SU-DHL-6 (cell line): ENCODE results near the gene RBMS3.

Source experiments
- H2AFZ ChIP-seq: fragments of 200-600 bp; sonication (generic); 2 replicates; pipeline ENCODE4 v1.6.1; 2014; ENCODE audit warnings: low read depth, mild to moderate bottlenecking, moderate library complexity, mixed read lengths, antibody characterized with exemption, low read length; ENCODE audit not compliant: severe bottlenecking
- H3F3A ChIP-seq: fragments of 200-600 bp; shearing (Covaris generic); 2 replicates; pipeline ENCODE4 v1.6.0; 2016; ENCODE audit warnings: antibody characterized with exemption, mild to moderate bottlenecking; ENCODE audit not compliant: insufficient read depth
- H3K27ac ChIP-seq: fragments of 200-600 bp; sonication (generic); 2 replicates; pipeline ENCODE4 v1.5.1; 2016; ENCODE audit warnings: low read depth, mild to moderate bottlenecking, low read length, moderate library complexity, mixed read lengths
- H3K27me3 ChIP-seq: fragments of 200-600 bp; sonication (generic), shearing (Covaris generic); 2 replicates; pipeline ENCODE4 v1.6.0; 2014; ENCODE audit warnings: mild to moderate bottlenecking, low read length
- H3K36me3 ChIP-seq: fragments of 200-600 bp; sonication (generic); 2 replicates; pipeline ENCODE4 v1.6.1; 2014; ENCODE audit warnings: mild to moderate bottlenecking, low read length, mixed read lengths
- H3K4me2 ChIP-seq: fragments of 300-600, 200-600 bp; shearing (Covaris generic), sonication (generic); 2 replicates; pipeline ENCODE4 v1.6.0; 2014; ENCODE audit warnings: low read length, low read depth, mild to moderate bottlenecking; ENCODE audit not compliant: poor library complexity, severe bottlenecking
- H3K4me3 ChIP-seq: fragments of 200-600 bp; sonication (generic); 2 replicates; pipeline ENCODE4 v1.5.1; 2014; ENCODE audit warnings: antibody characterized with exemption, low read length, mild to moderate bottlenecking, mixed read lengths; ENCODE audit not compliant: insufficient read depth, poor library complexity, severe bottlenecking
- H3K79me2 ChIP-seq: fragments of 200-600 bp; sonication (generic); 2 replicates; pipeline ENCODE4 v1.6.1; 2014; ENCODE audit warnings: mild to moderate bottlenecking, low read length, moderate library complexity; ENCODE audit not compliant: insufficient read depth
- H3K9ac ChIP-seq: fragments of 200-600 bp; sonication (generic); 2 replicates; pipeline ENCODE4 v1.7.0; 2014; ENCODE audit warnings: mild to moderate bottlenecking, low read length
- H3K9me2 ChIP-seq: fragments of 200-600 bp; sonication (generic); replicated peaks from 2 replicates; pipeline ENCODE4 v1.6.1; 2014; ENCODE audit warnings: low read length; ENCODE audit not compliant: insufficient read depth
- H3K9me3 ChIP-seq: fragments of 200-600 bp; sonication (generic); 2 replicates; pipeline ENCODE4 v1.6.1; 2014; ENCODE audit warnings: low read length, mixed read lengths; ENCODE audit not compliant: insufficient read depth
- H4K20me1 ChIP-seq: fragments of 200-600 bp; sonication (generic); 2 replicates; pipeline ENCODE4 v1.6.1; 2014; ENCODE audit warnings: low read depth, mild to moderate bottlenecking, antibody characterized with exemption, low read length, moderate library complexity, mixed read lengths
- EZH2phosphoT487 ChIP-seq: fragments of 200-600 bp; sonication (generic), shearing (Covaris generic); conservative IDR thresholded peaks from 2 replicates; pipeline ENCODE4 v1.6.1; 2018; ENCODE audit warnings: mild to moderate bottlenecking, antibody characterized with exemption, low read length, moderate library complexity, mixed read lengths
- TF ChIP-seq, protein P1 (sequence below): fragments of 200-600 bp; sonication (generic); IDR thresholded peaks from one replicate; pipeline ENCODE4 v1.5.1; 2017; ENCODE audit warnings: antibody characterized with exemption, mild to moderate bottlenecking, low read length, moderate library complexity; ENCODE audit not compliant: insufficient read depth, poor library complexity, severe bottlenecking

The RBMS3 gene

DNA sequence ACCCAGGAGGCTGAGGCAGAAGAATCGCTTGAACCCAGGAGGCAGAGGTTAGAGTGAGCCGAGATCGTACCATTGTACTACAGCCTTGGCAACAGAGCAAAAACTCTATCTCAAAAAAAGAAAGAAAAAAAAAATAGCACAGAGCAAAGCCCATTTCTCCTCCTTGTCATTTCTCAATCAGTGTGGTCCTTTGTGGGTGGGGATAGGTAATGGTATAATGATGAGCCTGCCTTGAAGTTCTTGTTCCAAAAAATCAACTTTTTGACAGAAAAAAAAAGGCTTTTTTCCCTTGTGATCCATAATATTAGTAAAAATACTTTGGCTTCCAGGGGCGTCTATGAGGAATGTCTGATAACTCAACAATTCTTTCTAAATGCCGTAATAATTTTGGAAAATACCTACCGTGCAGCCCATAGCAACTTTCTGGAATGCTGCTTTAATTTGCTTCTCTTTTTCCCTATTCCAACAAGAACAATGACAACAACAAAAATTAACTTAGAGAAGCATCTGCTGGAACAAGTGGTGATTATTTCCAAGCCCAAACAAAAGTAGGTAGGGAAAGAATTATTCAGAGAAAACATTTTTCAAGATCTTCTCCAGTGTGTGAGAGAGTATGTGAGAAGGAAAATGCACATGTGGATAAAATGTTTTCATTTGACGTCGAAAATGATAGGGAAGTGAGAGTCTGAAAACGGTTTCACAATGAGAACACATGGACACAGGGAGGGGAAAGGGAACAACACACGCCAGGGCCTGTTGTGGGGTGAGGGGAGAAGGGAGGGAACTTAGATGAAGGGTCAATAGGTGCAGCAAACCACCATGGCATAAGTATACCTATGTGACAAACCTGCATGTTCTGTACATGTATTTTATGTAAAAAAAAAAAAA is 337.8 kb downstream of the RBMS3 start:
- H3K9ac ChIP-seq = no peak overlapping the region
- no peaks in the 10 kb centered on the region for H3K36me3 ChIP-seq
- no peak overlapping the region for H3K4me3 ChIP-seq
- no peaks in the 10 kb centered on the region for H3K79me2 ChIP-seq
- H3K9me3 ChIP-seq = no peaks in the 10 kb centered on the region
- no peaks in the 10 kb centered on the region for H4K20me1 ChIP-seq
- no peaks in the 10 kb centered on the region for H3K27me3 ChIP-seq
- no peaks in the 10 kb centered on the region; the same call in 1 of the 2 replicates for H3K9me2 ChIP-seq
- H3F3A ChIP-seq = no peaks in the 10 kb centered on the region
- no peak overlapping the region for H3K27ac ChIP-seq
- no peak for TF ChIP-seq EZH2phosphoT487
- TF ChIP-seq, protein P1, sequence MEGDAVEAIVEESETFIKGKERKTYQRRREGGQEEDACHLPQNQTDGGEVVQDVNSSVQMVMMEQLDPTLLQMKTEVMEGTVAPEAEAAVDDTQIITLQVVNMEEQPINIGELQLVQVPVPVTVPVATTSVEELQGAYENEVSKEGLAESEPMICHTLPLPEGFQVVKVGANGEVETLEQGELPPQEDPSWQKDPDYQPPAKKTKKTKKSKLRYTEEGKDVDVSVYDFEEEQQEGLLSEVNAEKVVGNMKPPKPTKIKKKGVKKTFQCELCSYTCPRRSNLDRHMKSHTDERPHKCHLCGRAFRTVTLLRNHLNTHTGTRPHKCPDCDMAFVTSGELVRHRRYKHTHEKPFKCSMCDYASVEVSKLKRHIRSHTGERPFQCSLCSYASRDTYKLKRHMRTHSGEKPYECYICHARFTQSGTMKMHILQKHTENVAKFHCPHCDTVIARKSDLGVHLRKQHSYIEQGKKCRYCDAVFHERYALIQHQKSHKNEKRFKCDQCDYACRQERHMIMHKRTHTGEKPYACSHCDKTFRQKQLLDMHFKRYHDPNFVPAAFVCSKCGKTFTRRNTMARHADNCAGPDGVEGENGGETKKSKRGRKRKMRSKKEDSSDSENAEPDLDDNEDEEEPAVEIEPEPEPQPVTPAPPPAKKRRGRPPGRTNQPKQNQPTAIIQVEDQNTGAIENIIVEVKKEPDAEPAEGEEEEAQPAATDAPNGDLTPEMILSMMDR = no peak
- no peak overlapping the region for H3K4me2 ChIP-seq
- no peak overlapping the region for H2AFZ ChIP-seq

DNA sequence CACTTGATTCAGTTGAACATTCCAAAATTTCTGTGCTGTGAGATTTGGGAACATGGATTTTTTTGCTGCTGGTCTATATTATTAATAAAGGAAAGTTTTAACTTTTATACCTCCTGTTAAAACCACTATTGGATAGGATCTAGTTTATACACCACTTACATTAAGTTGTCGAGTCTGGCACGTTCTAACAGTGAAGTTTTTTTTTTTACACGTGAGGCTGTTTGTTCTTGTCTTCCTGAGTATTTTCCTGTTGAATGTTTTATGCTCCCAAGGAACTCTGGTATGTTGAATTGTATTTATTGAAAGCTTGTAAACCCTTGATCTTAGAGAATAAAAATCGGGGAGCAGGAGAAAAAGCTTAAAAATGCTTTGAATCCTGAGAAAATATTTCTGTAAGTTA is 338.8 kb downstream of the RBMS3 start:
- no peaks in the 10 kb centered on the region for H3K36me3 ChIP-seq
- no peaks in the 10 kb centered on the region for H3K79me2 ChIP-seq
- H3K4me2 ChIP-seq = no peak overlapping the region
- no peak overlapping the region for H3K27ac ChIP-seq
- TF ChIP-seq EZH2phosphoT487 = no peak
- TF ChIP-seq, protein P1 = no peak
- no peak overlapping the region for H3K9ac ChIP-seq
- no peaks in the 10 kb centered on the region for H4K20me1 ChIP-seq
- no peak overlapping the region for H2AFZ ChIP-seq
- H3K9me2 ChIP-seq = no peaks in the 10 kb centered on the region; the same call in 1 of the 2 replicates
- H3K27me3 ChIP-seq = no peaks in the 10 kb centered on the region
- H3K9me3 ChIP-seq = no peaks in the 10 kb centered on the region
- H3K4me3 ChIP-seq = no peak overlapping the region
- no peaks in the 10 kb centered on the region for H3F3A ChIP-seq

DNA sequence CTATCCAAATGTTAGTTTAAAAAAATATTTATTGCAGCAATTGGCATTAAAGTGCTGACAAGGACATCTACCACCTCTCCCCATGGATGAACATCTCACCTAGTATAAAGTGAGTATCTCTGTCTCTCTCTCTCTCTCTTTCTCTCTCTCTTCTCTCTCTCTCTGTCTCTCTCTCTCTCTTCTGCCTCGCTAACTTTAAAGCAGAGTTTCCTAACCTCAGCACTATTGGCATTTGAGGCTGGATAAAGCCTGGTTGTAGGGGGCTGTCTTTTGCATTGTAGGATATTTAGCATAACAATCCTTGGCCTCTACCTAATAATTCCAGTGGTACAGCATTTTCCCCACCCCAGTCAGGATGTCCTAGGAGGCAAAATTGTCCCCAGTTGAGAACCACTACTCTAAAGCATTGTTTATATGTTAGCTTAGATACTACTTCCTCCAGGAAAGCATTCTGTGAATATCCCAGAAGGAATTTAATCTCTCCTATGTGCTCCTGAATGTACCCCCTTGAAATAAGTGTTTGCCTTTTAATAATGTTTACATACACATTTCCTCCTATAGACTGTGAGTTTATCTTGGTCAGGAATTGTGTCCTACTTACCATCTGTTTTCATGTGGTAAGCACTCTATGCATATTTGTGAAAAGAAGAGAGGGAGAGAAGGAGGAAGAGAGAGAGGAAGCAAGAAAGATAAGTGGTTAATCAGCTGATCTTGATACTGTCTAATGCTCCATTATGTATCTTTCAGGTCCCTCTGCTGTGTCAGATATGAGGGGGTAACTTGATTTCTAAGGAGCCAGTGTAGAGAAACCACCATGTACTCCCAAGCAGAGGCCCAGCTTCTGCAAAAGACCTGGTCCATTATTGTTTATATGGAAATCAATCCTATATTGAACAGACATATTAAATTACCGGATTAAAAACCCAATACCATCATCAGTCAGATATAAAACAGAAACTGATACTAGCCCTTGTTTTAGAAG is 346.6 kb downstream of the RBMS3 start:
- H3K79me2 ChIP-seq = no peaks in the 10 kb centered on the region
- no peaks in the 10 kb centered on the region for H3K9me2 ChIP-seq
- no peak overlapping the region for H3K9ac ChIP-seq
- no peak overlapping the region for H3K4me2 ChIP-seq
- H3K27ac ChIP-seq = no peak overlapping the region
- H3K27me3 ChIP-seq = no peaks in the 10 kb centered on the region
- TF ChIP-seq, protein P1 = no peak
- TF ChIP-seq EZH2phosphoT487 = no peak
- no peaks in the 10 kb centered on the region; the same call in 1 of the 2 replicates for H3K9me3 ChIP-seq
- no peaks in the 10 kb centered on the region for H4K20me1 ChIP-seq
- H3K4me3 ChIP-seq = no peak overlapping the region
- H3F3A ChIP-seq = no peaks in the 10 kb centered on the region
- H2AFZ ChIP-seq = no peak overlapping the region
- H3K36me3 ChIP-seq = no peaks in the 10 kb centered on the region
